Activated CD4-positive, alpha-beta T cell treated with anti-CD3 and anti-CD28 coated beads, Interleukin-2, amount 10 ng/mL, durations not matched to agents 7 days and 5 days (primary cell): ENCODE data around the gene C3orf22. TPM values are rescaled to one million over a fixed set of nuclear protein-coding genes. Genes with fewer than 3 reads are reported as not detected.
"Not testable (repeated sequence)": the region's sequence is repeated elsewhere in the genome, so short reads cannot be mapped to it uniquely, and the experiment has no call there.

ENCODE experiments used
- CTCF ChIA-PET: fragments of 350-600 bp; sonication (Branson Sonifier 250); formaldehyde crosslinking; loops from one replicate; lab custom pipeline; 2021; ENCODE audit warnings: antibody characterized with exemption; lab: Charles Lee
- POLR2A ChIA-PET: fragments of 350-600 bp; sonication (Branson Sonifier 250); formaldehyde crosslinking; loops from one replicate; lab custom pipeline; 2021; ENCODE audit warnings: antibody characterized with exemption; lab: Charles Lee
- DNase-seq: peaks from one replicate; pipeline ENCODE4 v3.0.0-alpha.2; 2020
- H3K27ac Mint-ChIP-seq: one replicate; pipeline ENCODE4 v1.8.0; 2021; ENCODE audit warnings: mild to moderate bottlenecking, moderate library complexity, mixed read lengths
- H3K27me3 Mint-ChIP-seq: one replicate; pipeline ENCODE4 v1.8.0; 2021; ENCODE audit warnings: mixed read lengths
- H3K36me3 Mint-ChIP-seq: one replicate; pipeline ENCODE4 v1.8.0; 2021; ENCODE audit warnings: low read depth, mixed read lengths
- H3K4me1 Mint-ChIP-seq: one replicate; pipeline ENCODE4 v1.8.0; 2021; ENCODE audit warnings: mixed read lengths
- H3K4me3 Mint-ChIP-seq: one replicate; pipeline ENCODE4 v1.8.0; 2021; ENCODE audit warnings: mild to moderate bottlenecking, moderate library complexity, mixed read lengths
- H3K9me3 Mint-ChIP-seq: one replicate; pipeline ENCODE4 v1.8.0; 2021; ENCODE audit warnings: mixed read lengths
- total RNA-seq, 2 experiments: library from RNA; stranded (reverse); gene quantifications; one replicate each; pipeline ENCODE4 v1.2.3, GENCODE V29; 2021

The C3orf22 gene, protein sequence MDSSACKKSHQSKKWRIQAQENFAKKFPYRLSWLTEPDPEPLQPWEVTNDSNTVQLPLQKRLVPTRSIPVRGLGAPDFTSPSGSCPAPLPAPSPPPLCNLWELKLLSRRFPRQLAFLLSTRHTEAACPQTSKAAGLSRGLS
- total RNA-seq = not detected

DNA sequence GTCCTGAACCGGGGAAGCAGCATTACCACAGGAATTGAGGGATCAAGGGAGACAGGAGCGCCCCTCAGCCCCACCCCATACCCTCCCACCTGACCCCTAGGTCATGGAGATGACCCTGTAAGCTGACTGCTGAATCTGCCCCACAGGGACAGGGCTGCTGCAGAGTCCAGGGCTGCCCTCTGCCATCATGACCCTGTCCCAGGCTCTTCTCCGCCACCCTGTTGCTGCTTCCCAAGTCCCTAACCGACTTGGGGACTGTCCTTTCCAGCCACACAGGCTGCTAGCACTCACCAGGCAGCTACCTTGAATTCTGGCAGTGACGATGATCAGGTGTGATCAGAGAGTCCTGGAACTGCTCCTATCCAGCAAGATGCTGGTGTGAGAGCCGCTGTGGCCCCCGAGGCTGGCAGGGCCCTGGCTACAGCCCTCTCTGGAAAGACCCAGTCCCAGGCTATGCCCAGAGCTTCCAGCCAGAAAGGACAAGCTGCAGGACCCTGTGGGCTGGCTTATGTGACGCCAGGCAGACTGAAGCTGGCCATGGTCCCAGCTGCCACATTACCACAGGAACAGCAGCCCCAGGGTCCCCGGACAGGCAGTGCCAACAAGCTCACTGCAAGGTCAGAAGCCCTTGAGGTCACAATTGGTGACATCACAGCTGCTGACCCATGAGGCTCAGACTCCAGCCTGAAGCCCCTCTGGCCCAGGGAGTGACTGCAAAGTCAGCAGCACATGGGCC is at the start of gene C3orf22:
Gene C3orf22 (minus strand): TSS at position 597 of the 736 bp plus-strand sequence. CDS start 5,542 bp downstream, outside the sequence.
- Mint-ChIP-seq H3K4me3 (no peak within 1 kb of the TSS), H3K4me1 (no peaks in the 10 kb centered on the region), H3K27ac (no peak within 1 kb of the TSS), H3K9me3 (peaks cover 5% of the 10 kb centered on the region), H3K36me3 (no peaks in the 10 kb centered on the region), H3K27me3 (peaks cover 15% of the 10 kb centered on the region)
- DNase-seq = no peak
- ChIA-PET CTCF (no interaction called here), POLR2A (no interaction called here)

DNA sequence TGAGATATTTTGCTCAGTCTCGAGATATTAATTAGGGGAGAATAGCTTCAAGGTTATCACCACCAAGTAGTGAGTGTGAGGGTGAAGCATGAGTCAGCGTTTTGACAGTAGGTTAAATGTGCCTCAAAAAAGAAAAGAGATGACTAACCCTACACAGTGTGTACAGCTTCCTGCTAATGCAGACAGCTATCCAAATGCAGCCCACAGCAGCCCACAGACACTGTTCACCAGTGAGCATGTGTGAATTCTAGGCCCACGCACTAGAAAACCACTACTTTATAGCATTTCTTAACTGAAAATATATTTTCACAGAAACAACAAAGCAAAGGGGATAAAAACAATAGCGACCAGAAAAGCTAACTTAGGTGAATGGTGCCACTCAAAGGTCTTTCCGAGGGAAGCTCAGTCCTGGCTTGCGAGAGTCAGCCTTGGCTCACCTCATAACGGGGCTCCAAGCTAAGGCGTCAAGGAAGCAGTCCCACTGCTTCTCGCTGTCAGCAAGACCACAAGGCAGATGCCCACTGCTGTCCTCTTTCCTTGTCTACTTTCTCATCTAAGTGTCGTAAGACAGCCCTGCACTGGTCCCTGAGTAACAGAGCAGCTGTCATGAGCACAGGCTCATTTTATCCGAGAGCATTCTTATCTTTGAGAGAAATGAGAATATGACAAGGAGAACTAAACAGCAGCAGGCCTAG is 48.6 kb upstream of the C3orf22 start:
- no peaks in the 10 kb centered on the region for H3K9me3 Mint-ChIP-seq
- POLR2A ChIA-PET = interaction anchor here (0.6 kb wide), 1 partner anchor 1011 kb away, joined by 3 read pairs; no protein-coding TSS in a partner anchor
- peak overlapping the region; percentile 33 for H3K27ac Mint-ChIP-seq
- no peak for DNase-seq
- H3K4me3 Mint-ChIP-seq = no peak overlapping the region
- H3K27me3 Mint-ChIP-seq = no peaks in the 10 kb centered on the region
- H3K36me3 Mint-ChIP-seq = no peaks in the 10 kb centered on the region
- H3K4me1 Mint-ChIP-seq = peaks cover 12% of the 10 kb centered on the region
- CTCF ChIA-PET = interaction anchor here (1.9 kb wide), 1 partner anchor 9 kb away, joined by 4 read pairs; no protein-coding TSS in a partner anchor

DNA sequence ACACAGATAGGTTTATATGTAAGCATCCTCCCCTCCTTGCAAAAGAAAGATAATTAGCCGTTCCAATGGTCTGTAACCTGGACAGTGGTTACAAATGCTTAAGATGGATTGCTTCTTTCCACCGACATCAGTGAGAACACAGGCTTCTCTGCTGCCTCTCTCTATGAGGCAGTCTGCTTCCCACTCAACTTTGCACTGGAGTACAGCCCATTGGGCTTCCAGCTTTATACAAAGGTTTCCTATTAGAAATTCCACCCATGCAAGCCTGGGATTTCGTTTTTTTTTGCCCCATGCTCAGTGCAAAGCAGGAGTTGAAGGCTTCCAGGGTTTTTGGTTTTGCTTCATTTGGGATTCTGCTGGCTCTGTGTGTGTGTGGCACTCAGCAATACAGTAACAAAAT is 47.3 kb upstream of the C3orf22 start:
- H3K36me3 Mint-ChIP-seq = no peaks in the 10 kb centered on the region
- peaks cover 6% of the 10 kb centered on the region for H3K4me1 Mint-ChIP-seq
- H3K9me3 Mint-ChIP-seq = no peaks in the 10 kb centered on the region
- POLR2A ChIA-PET = no interaction called here
- CTCF ChIA-PET = interaction anchor here (0.6 kb wide), 1 partner anchor 1449 kb away, joined by 3 read pairs; no protein-coding TSS in a partner anchor
- no peak overlapping the region for H3K27ac Mint-ChIP-seq
- H3K4me3 Mint-ChIP-seq = no peak overlapping the region
- DNase-seq = no peak
- no peaks in the 10 kb centered on the region for H3K27me3 Mint-ChIP-seq

DNA sequence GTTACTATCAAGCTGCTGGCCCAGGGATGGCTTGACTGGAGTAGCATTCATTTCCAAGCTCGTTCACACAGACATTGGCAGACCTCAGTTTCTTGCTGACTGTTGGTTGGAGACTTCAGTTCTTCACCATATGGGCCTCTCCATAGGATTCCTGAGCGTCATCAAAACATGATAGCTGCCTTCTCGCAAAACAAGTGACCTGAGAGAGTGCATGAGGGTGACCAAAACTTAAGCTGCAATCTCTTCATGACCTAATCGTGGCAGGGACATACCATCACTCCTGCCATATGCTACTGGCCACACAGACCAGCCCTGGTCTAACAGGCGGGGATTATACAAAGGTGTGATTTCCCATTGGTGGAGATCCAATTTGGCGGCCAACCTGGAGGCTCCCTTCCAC is 46.0 kb upstream of the C3orf22 start:
- no peaks in the 10 kb centered on the region for H3K9me3 Mint-ChIP-seq

DNA sequence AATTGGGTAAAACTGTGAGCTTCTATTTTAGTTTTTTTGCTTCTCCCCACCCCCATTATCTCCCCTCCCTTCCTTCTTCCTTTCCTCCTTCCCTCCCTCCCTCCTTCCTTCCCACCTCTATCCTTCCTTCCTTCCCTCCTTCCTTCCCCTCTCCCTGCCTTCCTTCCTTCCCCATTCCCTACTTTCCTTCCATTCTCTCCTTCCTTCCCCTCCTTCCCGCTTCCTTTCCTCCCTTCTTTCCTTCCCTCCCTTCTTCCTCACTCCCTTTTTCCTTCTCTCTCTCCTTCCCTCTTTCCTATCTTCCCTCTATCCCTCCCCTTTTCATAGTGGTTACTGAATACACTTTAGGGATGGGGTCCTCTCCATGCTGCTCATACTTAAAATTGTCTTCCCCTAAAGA is 40.4 kb upstream of the C3orf22 start:
- H3K27me3 Mint-ChIP-seq = peaks cover 10% of the 10 kb centered on the region
- H3K4me3 Mint-ChIP-seq = no peak overlapping the region
- H3K27ac Mint-ChIP-seq = no peak overlapping the region
- H3K36me3 Mint-ChIP-seq = no peaks in the 10 kb centered on the region
- POLR2A ChIA-PET = no interaction called here
- DNase-seq = no peak
- CTCF ChIA-PET = no interaction called here
- no peaks in the 10 kb centered on the region for H3K4me1 Mint-ChIP-seq
- no peaks in the 10 kb centered on the region for H3K9me3 Mint-ChIP-seq

More for the DNA sequence above, 46.0 kb upstream of the C3orf22 start:
- Mint-ChIP-seq H3K27me3 (peaks cover 6% of the 10 kb centered on the region), H3K4me1 (peaks cover 4% of the 10 kb centered on the region), H3K27ac (no peak overlapping the region), H3K36me3 (no peaks in the 10 kb centered on the region), H3K4me3 (no peak overlapping the region)
- DNase-seq = no peak
- ChIA-PET POLR2A (no interaction called here), CTCF (no interaction called here)

DNA sequence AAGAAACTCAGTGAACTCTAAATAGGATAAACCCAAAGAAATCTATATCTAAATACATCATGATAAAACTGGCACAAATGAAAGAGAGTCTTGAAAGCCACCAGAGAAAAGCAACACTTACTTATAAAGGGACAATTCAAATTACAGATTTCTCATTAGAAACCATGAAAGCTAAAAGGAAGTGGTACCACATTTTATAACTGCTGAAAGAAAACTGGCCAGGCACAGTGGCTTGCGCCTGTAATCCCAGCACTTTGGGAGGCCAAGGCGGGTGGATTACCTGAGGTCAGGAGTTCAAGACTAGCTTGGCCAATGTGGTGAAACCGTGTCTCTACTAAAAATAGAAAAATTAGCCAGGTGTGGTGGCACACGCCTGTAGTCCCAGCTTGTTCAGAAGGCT is 36.7 kb upstream of the C3orf22 start:
- POLR2A ChIA-PET, H3K9me3 Mint-ChIP-seq, DNase-seq, H3K27me3 Mint-ChIP-seq, CTCF ChIA-PET, H3K4me3 Mint-ChIP-seq, H3K36me3 Mint-ChIP-seq, H3K27ac Mint-ChIP-seq, H3K4me1 Mint-ChIP-seq: not testable (repeated sequence)

DNA sequence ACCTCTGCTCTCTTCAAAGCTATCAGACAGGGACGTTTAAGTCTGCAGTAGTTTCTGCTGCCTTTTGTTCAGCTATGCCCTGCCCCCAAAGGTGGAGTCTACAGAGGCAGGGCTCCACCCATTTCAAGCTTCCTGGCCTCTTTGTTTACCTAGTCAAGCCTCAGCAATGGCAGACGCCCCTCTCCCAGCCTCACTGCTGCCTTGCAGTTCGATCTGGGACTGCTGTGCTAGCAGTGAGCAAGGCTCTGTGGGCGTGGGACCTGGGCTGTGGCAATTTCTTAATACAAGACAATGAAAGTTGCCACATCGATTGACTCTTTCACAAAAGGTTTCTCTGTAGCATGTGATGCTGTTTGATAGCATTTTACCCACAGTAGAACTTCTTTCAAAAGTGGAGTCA is 32.8 kb upstream of the C3orf22 start:
- H3K27ac Mint-ChIP-seq, DNase-seq, H3K4me1 Mint-ChIP-seq, H3K36me3 Mint-ChIP-seq, CTCF ChIA-PET, POLR2A ChIA-PET, H3K9me3 Mint-ChIP-seq, H3K4me3 Mint-ChIP-seq: not testable (repeated sequence)
- H3K27me3 Mint-ChIP-seq = peaks cover 13% of the 10 kb centered on the region

DNA sequence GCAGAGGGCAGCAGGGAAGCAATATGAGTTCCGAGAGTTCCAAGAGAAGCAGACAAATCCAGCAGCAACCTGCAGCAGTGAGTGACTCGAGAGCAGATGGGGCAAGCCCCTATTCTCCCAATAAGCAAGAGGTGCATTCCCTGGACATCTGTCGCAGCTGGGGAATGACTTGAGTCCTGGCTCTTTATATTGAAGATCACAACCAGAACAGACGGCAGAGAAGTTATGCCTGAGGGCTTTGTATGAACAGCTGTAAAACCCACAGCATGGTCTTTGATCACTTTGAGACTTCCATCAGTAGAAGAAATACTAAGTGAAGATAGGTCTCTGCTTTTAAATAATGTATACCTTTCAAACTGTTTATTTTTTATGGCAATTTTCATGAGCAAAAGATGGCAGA is 23.6 kb upstream of the C3orf22 start:
- ChIA-PET POLR2A (no interaction called here), CTCF (no interaction called here)
- H3K27me3 Mint-ChIP-seq = peaks cover 17% of the 10 kb centered on the region

DNA sequence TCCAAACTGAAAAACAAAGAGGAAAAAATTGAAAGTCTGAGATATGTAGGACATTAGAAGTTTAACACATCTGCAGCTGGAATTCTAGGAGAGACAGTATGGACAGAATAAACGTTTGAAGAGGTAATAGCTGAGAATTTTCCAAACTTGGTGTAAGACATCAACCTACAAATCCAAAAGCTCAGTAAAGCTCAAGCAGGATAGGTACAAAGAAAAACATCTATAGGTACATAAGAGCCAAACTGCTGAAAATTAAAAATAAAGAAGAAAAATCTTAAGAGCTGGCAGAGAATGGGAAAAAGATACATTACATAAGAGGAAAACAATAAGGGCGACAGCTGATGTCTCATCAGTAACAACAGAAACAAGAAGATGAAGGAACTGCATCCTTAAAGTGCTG is 22.8 kb upstream of the C3orf22 start:
- Mint-ChIP-seq H3K27me3 (peaks cover 17% of the 10 kb centered on the region), H3K4me1 (no peaks in the 10 kb centered on the region), H3K4me3 (no peak overlapping the region), H3K36me3 (no peaks in the 10 kb centered on the region), H3K9me3 (no peaks in the 10 kb centered on the region), H3K27ac (no peak overlapping the region)
- ChIA-PET CTCF (interaction anchor here (0.6 kb wide), 1 partner anchor 1760 kb away, joined by 3 read pairs; no protein-coding TSS in a partner anchor), POLR2A (no interaction called here)
- no peak for DNase-seq

More for the DNA sequence above, 23.6 kb upstream of the C3orf22 start:
- Mint-ChIP-seq H3K27ac (no peak overlapping the region), H3K36me3 (no peaks in the 10 kb centered on the region), H3K4me3 (no peak overlapping the region), H3K9me3 (no peaks in the 10 kb centered on the region), H3K4me1 (no peaks in the 10 kb centered on the region)
- DNase-seq = no peak

DNA sequence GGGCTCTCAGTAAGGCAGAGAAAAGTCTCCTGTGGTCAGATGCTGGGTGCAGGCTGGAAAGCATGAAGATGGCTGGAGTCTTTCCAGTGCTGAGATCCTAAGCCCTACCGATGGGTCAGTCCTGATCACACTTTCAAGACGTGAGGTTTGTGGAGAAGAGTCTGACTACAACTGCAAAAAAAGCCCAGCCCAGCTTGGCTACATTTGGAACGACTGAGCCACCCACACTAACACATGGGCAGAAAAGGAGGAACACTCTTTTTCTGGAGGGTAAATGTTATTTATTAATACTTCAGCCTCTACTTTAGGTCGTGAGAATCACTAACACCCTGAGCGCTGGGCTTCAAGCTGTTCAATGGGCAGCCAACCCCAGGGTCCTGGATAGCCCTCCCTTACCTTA is 22.0 kb upstream of the C3orf22 start:
- no peak overlapping the region for H3K27ac Mint-ChIP-seq
- H3K36me3 Mint-ChIP-seq = no peaks in the 10 kb centered on the region
- no peaks in the 10 kb centered on the region for H3K9me3 Mint-ChIP-seq
- DNase-seq = no peak
- H3K4me1 Mint-ChIP-seq = no peaks in the 10 kb centered on the region
- no peak overlapping the region for H3K4me3 Mint-ChIP-seq
- ChIA-PET CTCF (no interaction called here), POLR2A (no interaction called here)
- H3K27me3 Mint-ChIP-seq = peaks cover 18% of the 10 kb centered on the region

DNA sequence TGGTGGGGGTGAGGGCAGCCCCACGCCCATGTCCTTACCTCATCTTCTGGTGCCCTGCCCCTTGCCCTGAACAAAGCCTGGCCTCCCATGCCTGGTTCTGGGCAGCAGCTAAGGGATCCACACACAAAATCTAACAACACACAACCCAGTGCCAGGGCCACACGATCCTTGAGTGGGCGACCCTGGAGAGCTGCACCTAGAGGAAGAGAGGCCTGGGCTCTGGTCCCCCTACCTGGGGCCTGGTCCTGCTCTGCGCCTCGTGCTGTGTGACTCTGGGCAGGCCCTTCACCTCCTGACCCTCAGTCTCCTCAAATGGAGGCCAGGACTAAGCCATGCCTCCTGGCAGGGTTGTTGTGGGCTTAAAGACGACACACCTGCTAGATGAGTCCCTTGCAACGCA is 20.0 kb upstream of the C3orf22 start:
- CTCF ChIA-PET = no interaction called here
- Mint-ChIP-seq H3K36me3 (no peaks in the 10 kb centered on the region), H3K27ac (no peak overlapping the region), H3K4me3 (no peak overlapping the region), H3K4me1 (no peaks in the 10 kb centered on the region), H3K27me3 (peaks cover 17% of the 10 kb centered on the region), H3K9me3 (no peaks in the 10 kb centered on the region)
- POLR2A ChIA-PET = no interaction called here
- DNase-seq = no peak

DNA sequence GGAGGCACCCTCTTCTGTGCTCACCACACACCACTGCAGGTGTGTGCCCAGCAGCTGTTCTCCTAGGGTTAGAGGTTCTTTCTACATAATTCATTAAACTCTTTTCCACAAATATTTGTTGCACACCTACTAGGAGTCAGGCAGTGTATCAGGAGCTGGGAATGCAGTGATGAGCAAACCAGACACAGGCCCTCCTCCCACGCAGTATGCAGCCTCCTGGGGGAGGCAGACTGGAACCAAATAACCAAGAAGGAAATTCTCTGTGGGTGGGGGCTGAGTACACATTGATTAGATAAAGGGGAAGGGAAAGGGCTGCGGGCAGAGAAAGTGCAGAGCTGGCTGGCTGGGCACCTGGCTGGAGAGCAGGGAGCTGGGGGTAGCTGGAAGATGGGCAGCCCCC is 18.5 kb upstream of the C3orf22 start:
- ChIA-PET POLR2A (no interaction called here), CTCF (no interaction called here)
- H3K4me3 Mint-ChIP-seq = no peak overlapping the region

DNA sequence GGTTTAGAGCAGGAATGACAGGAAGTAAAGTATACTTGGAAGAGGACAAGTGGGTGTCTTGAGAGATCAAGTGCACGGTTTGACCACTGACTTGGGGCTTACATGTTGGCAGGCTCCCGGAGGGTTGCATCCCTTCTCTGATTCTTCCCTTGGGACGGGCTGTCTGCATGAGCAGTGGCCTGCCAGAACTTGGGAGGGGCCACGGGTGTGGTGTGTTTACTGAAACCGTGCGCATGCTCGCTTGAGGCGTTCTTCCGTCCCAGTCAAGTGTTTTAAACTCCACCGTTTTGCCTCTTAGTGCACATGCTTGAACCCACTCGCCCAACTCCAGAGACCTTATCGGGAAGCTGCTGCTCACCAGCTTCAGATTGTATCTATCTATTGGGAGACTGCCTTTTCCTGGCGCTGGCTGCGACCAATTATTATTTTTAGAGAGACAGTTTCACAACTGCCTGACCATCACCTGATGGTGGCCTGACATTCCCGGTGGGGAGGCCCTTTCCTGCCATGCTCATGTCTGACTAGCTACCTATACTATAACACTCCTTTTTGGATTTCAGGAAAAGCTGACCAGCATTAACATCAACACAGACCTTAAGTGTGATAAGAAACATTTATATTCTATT is 14.9 kb upstream of the C3orf22 start:
- ChIA-PET POLR2A (no interaction called here), CTCF (no interaction called here)
- Mint-ChIP-seq H3K27ac (no peak overlapping the region), H3K4me3 (no peak overlapping the region), H3K9me3 (no peaks in the 10 kb centered on the region), H3K4me1 (no peaks in the 10 kb centered on the region), H3K36me3 (no peaks in the 10 kb centered on the region), H3K27me3 (peaks cover 7% of the 10 kb centered on the region)
- no peak for DNase-seq

More for the DNA sequence above, 18.5 kb upstream of the C3orf22 start:
- DNase-seq = no peak
- peaks cover 16% of the 10 kb centered on the region for H3K27me3 Mint-ChIP-seq
- H3K36me3 Mint-ChIP-seq = no peaks in the 10 kb centered on the region
- H3K4me1 Mint-ChIP-seq = no peaks in the 10 kb centered on the region
- H3K27ac Mint-ChIP-seq = no peak overlapping the region
- no peaks in the 10 kb centered on the region for H3K9me3 Mint-ChIP-seq
